OCI-LY1 (cell line): Measurements from ENCODE around the gene DLL4.

Experiments used
- H2AFZ ChIP-seq: fragments of 200-600 bp; sonication (generic), shearing (Covaris generic); 2 replicates; pipeline ENCODE4 v1.6.0; 2014; ENCODE audit warnings: antibody characterized with exemption, mild to moderate bottlenecking, low read length
- H3F3A ChIP-seq: fragments of 200-600 bp; sonication (generic), shearing (Covaris generic); 2 replicates; pipeline ENCODE4 v1.6.0; 2014; ENCODE audit warnings: mild to moderate bottlenecking, antibody characterized with exemption, low read length, moderate library complexity; ENCODE audit not compliant: insufficient read depth
- H3K27ac ChIP-seq: fragments of 200-600 bp; sonication (generic); 2 replicates; pipeline ENCODE4 v1.5.1; 2014; ENCODE audit warnings: low read length, mixed run types, mild to moderate bottlenecking, low read depth; ENCODE audit not compliant: poor library complexity, severe bottlenecking
- H3K27me3 ChIP-seq: fragments of 200-600 bp; sonication (generic); 2 replicates; pipeline ENCODE4 v1.6.0; 2014; ENCODE audit warnings: antibody characterized with exemption, mild to moderate bottlenecking, low read length, moderate library complexity; ENCODE audit not compliant: insufficient read depth
- H3K36me3 ChIP-seq: fragments of 200-600 bp; sonication (generic); 2 replicates; pipeline ENCODE4 v1.6.1; 2014; ENCODE audit warnings: mild to moderate bottlenecking, antibody characterized with exemption, low read length, moderate library complexity, mixed read lengths; ENCODE audit not compliant: insufficient read depth
- H3K4me1 ChIP-seq: fragments of 200-600 bp; sonication (generic); 2 replicates; pipeline ENCODE4 v1.5.1; 2014; ENCODE audit warnings: mild to moderate bottlenecking, low read length, moderate library complexity; ENCODE audit not compliant: insufficient read depth, severe bottlenecking
- H3K4me2 ChIP-seq: fragments of 200-600 bp; sonication (generic), shearing (Covaris generic); 2 replicates; pipeline ENCODE4 v1.6.1; 2014; ENCODE audit warnings: low read length
- H3K4me3 ChIP-seq: fragments of 200-600 bp; sonication (generic); 2 replicates; pipeline ENCODE4 v1.5.1; 2014; ENCODE audit warnings: low read length, low read depth, mild to moderate bottlenecking, mixed read lengths; ENCODE audit not compliant: poor library complexity, severe bottlenecking
- H3K79me2 ChIP-seq: fragments of 200-600 bp; shearing (Covaris generic); 2 replicates; pipeline ENCODE4 v1.6.1; 2016; ENCODE audit warnings: mixed run types, low read length, mixed read lengths; ENCODE audit not compliant: insufficient read depth
- H3K9ac ChIP-seq: fragments of 200-600 bp; sonication (generic), shearing (Covaris generic); 2 replicates; pipeline ENCODE4 v1.6.1; 2014; ENCODE audit warnings: mild to moderate bottlenecking, low read length, mixed read lengths
- H3K9me2 ChIP-seq: fragments of 200-600 bp; sonication (generic), shearing (Covaris generic); 2 replicates; pipeline ENCODE4 v1.6.1; 2014; ENCODE audit warnings: low read depth, mild to moderate bottlenecking, low read length, mixed read lengths
- H3K9me3 ChIP-seq: fragments of 200-600 bp; shearing (Covaris generic); 2 replicates; pipeline ENCODE4 v1.6.1; 2014; ENCODE audit warnings: low read length, mixed read lengths
- H4K20me1 ChIP-seq: fragments of 200-600 bp; sonication (generic), shearing (Covaris generic); 2 replicates; pipeline ENCODE4 v1.6.0; 2016; ENCODE audit warnings: mild to moderate bottlenecking, low read length; ENCODE audit not compliant: insufficient read depth
- EZH2 ChIP-seq: fragments of 200-600 bp; sonication (generic), shearing (Covaris generic); IDR thresholded peaks from 2 replicates; pipeline ENCODE4 v1.8.0; 2017; ENCODE audit warnings: borderline replicate concordance, mixed run types, mild to moderate bottlenecking, antibody characterized with exemption, low read length, moderate library complexity, mixed read lengths
- TF ChIP-seq, protein P1 (sequence below): fragments of 200-600 bp; sonication (generic), shearing (Covaris generic); IDR thresholded peaks from 2 replicates; pipeline ENCODE4 v1.5.1; 2017; ENCODE audit warnings: mild to moderate bottlenecking, antibody characterized with exemption, low read length, moderate library complexity, mixed read lengths

Gene DLL4

DNA sequence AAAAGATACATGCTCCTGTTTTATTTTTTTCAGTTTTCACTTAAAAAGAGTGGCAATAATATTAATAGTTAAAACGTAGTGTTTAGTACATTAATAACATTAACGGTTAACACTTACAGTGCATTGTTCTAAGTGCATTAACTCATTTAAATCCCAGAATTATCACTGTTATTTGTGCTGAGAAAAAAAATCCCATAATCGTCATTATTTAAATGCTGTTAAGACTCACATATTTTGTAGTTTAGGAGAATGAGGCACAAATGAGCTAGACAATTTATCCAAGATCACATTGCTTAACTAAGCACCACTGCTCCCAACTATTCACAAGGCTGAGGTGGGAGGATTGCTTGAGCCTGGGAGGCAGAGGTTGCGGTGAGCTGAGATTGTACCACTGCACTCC is 59.0 kb downstream of the DLL4 start:
- Histone ChIP-seq H3K4me3 (no peak overlapping the region), H3K9ac (no peak overlapping the region), H3K27ac (no peak overlapping the region), H3K79me2 (no peaks in the 10 kb centered on the region), H2AFZ (no peak overlapping the region), H3K4me1 (no peaks in the 10 kb centered on the region), H3K4me2 (no peak overlapping the region), H3K36me3 (peaks cover 85% of the 10 kb centered on the region), H3K27me3 (no peaks in the 10 kb centered on the region), H3K9me2 (no peaks in the 10 kb centered on the region), H3F3A (no peaks in the 10 kb centered on the region), H4K20me1 (no peaks in the 10 kb centered on the region), H3K9me3 (no peaks in the 10 kb centered on the region)
- TF ChIP-seq EZH2: no peak
- TF ChIP-seq, protein P1, sequence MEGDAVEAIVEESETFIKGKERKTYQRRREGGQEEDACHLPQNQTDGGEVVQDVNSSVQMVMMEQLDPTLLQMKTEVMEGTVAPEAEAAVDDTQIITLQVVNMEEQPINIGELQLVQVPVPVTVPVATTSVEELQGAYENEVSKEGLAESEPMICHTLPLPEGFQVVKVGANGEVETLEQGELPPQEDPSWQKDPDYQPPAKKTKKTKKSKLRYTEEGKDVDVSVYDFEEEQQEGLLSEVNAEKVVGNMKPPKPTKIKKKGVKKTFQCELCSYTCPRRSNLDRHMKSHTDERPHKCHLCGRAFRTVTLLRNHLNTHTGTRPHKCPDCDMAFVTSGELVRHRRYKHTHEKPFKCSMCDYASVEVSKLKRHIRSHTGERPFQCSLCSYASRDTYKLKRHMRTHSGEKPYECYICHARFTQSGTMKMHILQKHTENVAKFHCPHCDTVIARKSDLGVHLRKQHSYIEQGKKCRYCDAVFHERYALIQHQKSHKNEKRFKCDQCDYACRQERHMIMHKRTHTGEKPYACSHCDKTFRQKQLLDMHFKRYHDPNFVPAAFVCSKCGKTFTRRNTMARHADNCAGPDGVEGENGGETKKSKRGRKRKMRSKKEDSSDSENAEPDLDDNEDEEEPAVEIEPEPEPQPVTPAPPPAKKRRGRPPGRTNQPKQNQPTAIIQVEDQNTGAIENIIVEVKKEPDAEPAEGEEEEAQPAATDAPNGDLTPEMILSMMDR: no peak
